GM11168 (cell line): ENCODE results near the gene C6orf89.

Experiments used
- in situ Hi-C: fragments of 300-500 bp; cut with MboI; formaldehyde crosslinking; loops from one replicate; pipeline ENCODE4 v1.12.0; 2022; ENCODE audit warnings: low sequenced_read_pairs; ENCODE audit not compliant: unreplicated experiment

The C6orf89 gene

GRCh38 chr6:36885461-36886401 is at the start of gene C6orf89:
C6orf89 (plus strand) TSS chr6:36885952; CDS start chr6:36899445, 13,493 bp downstream.
- in situ Hi-C loops: loop anchor here (10.0 to 25.0 kb wide), 2 partner anchors 129 to 327 kb away; no protein-coding TSS in a partner anchor

GRCh38 chr6:36836111-36837021 is 49.4 kb upstream of the C6orf89 start:
- in situ Hi-C loops: no loop called here

- in situ Hi-C loops: no loop called here
These were observed 48.8 kb upstream of the C6orf89 start for GRCh38 chr6:36837022-36837339.

GRCh38 chr6:36837686-36838085 is 48.1 kb upstream of the C6orf89 start:
- in situ Hi-C loops: no loop called here

- in situ Hi-C loops: no loop called here
These were observed 46.6 kb upstream of the C6orf89 start, which contains the start of gene CPNE5 for GRCh38 chr6:36838896-36839748. CPNE5 (minus strand) TSS chr6:36839444; CDS start chr6:36839377, 67 bp downstream.

- in situ Hi-C loops: no loop called here
These were observed 45.9 kb upstream of the C6orf89 start for GRCh38 chr6:36839749-36840431.

- in situ Hi-C loops: no loop called here
These were observed 45.0 kb upstream of the C6orf89 start for GRCh38 chr6:36840432-36841403.

GRCh38 chr6:36841756-36842155 is 44.0 kb upstream of the C6orf89 start:
- in situ Hi-C loops: no loop called here

- in situ Hi-C loops: no loop called here
These were observed 42.6 kb upstream of the C6orf89 start for GRCh38 chr6:36843170-36843569.

GRCh38 chr6:36844232-36845170 is 41.3 kb upstream of the C6orf89 start:
- in situ Hi-C loops: no loop called here

GRCh38 chr6:36845233-36845632 is 40.5 kb upstream of the C6orf89 start:
- in situ Hi-C loops: no loop called here

GRCh38 chr6:36847152-36847551 is 38.6 kb upstream of the C6orf89 start:
- in situ Hi-C loops: no loop called here

- in situ Hi-C loops: no loop called here
These were observed 37.8 kb upstream of the C6orf89 start for GRCh38 chr6:36847991-36848390.

GRCh38 chr6:36848658-36849441 is 36.9 kb upstream of the C6orf89 start:
- in situ Hi-C loops: no loop called here

GRCh38 chr6:36850021-36850420 is 35.7 kb upstream of the C6orf89 start:
- in situ Hi-C loops: no loop called here

- in situ Hi-C loops: no loop called here
These were observed 34.6 kb upstream of the C6orf89 start for GRCh38 chr6:36851149-36851614.
